WTC11 (cell line): Measurements from ENCODE around the gene SLC46A3. TPM values are rescaled to one million over a fixed set of nuclear protein-coding genes. Genes with fewer than 3 reads are reported as not detected.

ENCODE experiments used
- ATAC-seq: fragments of 200-7000 bp; cut with Tn5 transposase; 2 replicates; pipeline ENCODE4 v1.10.0; 2021; ENCODE audit warnings: mild to moderate bottlenecking, moderate library complexity
- CTCF ChIA-PET: fragments of 300-600 bp; sonication (Branson Sonifier 250); formaldehyde crosslinking; loops from one replicate; lab custom pipeline; 2021; ENCODE audit warnings: antibody characterized with exemption; lab: Charles Lee
- POLR2A ChIA-PET: fragments of 350-600 bp; sonication (Branson Sonifier 250); formaldehyde crosslinking; loops from one replicate; lab custom pipeline; 2021; ENCODE audit warnings: antibody characterized with exemption; lab: Charles Lee
- DNase-seq: peaks from one replicate; pipeline ENCODE4 v3.0.0; 2021; ENCODE audit warnings: low spot score
- H3K27ac Mint-ChIP-seq: 2 replicates; pipeline ENCODE4 v1.8.0; 2021; ENCODE audit warnings: mixed read lengths
- H3K27me3 Mint-ChIP-seq: 2 replicates; pipeline ENCODE4 v1.8.0; 2021; ENCODE audit warnings: low read depth, mild to moderate bottlenecking, moderate library complexity, mixed read lengths
- H3K36me3 Mint-ChIP-seq: 2 replicates; pipeline ENCODE4 v1.8.0; 2021; ENCODE audit warnings: mixed read lengths
- H3K4me1 Mint-ChIP-seq: 2 replicates; pipeline ENCODE4 v1.8.0; 2022; ENCODE audit warnings: mixed read lengths
- H3K4me3 Mint-ChIP-seq: 2 replicates; pipeline ENCODE4 v1.8.0; 2021; ENCODE audit warnings: mild to moderate bottlenecking, moderate library complexity, mixed read lengths
- H3K9me3 Mint-ChIP-seq: 2 replicates; pipeline ENCODE4 v1.8.0; 2021; ENCODE audit warnings: mixed read lengths
- AFF4 ChIP-seq: sonication (generic); formaldehyde crosslinking; IDR thresholded peaks from 2 replicates; pipeline ENCODE4 v1.8.1; 2023; ENCODE audit warnings: mild to moderate bottlenecking, missing genetic modification reagents, borderline replicate concordance
- ATF1 ChIP-seq: sonication (generic); formaldehyde crosslinking; IDR thresholded peaks from 2 replicates; pipeline ENCODE4 v1.8.1; 2023; ENCODE audit warnings: mild to moderate bottlenecking, moderate library complexity, missing genetic modification reagents
- EMX1 ChIP-seq: fragments of 250-450 bp; sonication (Bioruptor Pico); IDR thresholded peaks from 2 replicates; pipeline ENCODE4 v1.8.0; 2021; ENCODE audit warnings: mild to moderate bottlenecking
- ERG ChIP-seq: fragments of 250-450 bp; sonication (Bioruptor Pico); IDR thresholded peaks from 2 replicates; pipeline ENCODE4 v1.8.0; 2021; ENCODE audit warnings: mild to moderate bottlenecking
- FOXP4 ChIP-seq: sonication (generic); formaldehyde crosslinking; IDR thresholded peaks from 2 replicates; pipeline ENCODE4 v1.8.0; 2022; ENCODE audit warnings: mild to moderate bottlenecking, missing genetic modification reagents
- GTF2I ChIP-seq: fragments of 250-450 bp; sonication (Bioruptor Pico); conservative IDR thresholded peaks from 2 replicates; pipeline ENCODE4 v1.4.0; 2021; ENCODE audit warnings: mild to moderate bottlenecking
- HMGXB4 ChIP-seq: sonication (generic); formaldehyde crosslinking; IDR thresholded peaks from 2 replicates; pipeline ENCODE4 v1.8.1; 2023; ENCODE audit warnings: mild to moderate bottlenecking, moderate library complexity, missing genetic modification reagents
- MXD4 ChIP-seq: fragments of 250-450 bp; sonication (Bioruptor Pico); IDR thresholded peaks from 2 replicates; pipeline ENCODE4 v1.8.0; 2021; ENCODE audit warnings: mild to moderate bottlenecking, moderate library complexity, borderline replicate concordance
- NR3C1 ChIP-seq: sonication (generic); formaldehyde crosslinking; conservative IDR thresholded peaks from 2 replicates; pipeline ENCODE4 v1.8.1; 2023; ENCODE audit warnings: low read depth, mild to moderate bottlenecking, missing genetic modification reagents
- PREB ChIP-seq: sonication (generic); formaldehyde crosslinking; IDR thresholded peaks from 2 replicates; pipeline ENCODE4 v1.8.1; 2022; ENCODE audit warnings: mild to moderate bottlenecking, missing genetic modification reagents, moderate library complexity, borderline replicate concordance
- ZMAT4 ChIP-seq: fragments of 250-450 bp; sonication (Bioruptor Pico); IDR thresholded peaks from 2 replicates; pipeline ENCODE4 v1.9.0; 2021; ENCODE audit warnings: mild to moderate bottlenecking
- ZNF219 ChIP-seq: sonication (generic); formaldehyde crosslinking; IDR thresholded peaks from 2 replicates; pipeline ENCODE4 v1.8.0; 2023; ENCODE audit warnings: missing genetic modification reagents, mild to moderate bottlenecking, borderline replicate concordance
- ZNF396 ChIP-seq: fragments of 250-450 bp; sonication (Bioruptor Pico); IDR thresholded peaks from 2 replicates; pipeline ENCODE4 v1.8.0; 2021; ENCODE audit warnings: mild to moderate bottlenecking, moderate library complexity, borderline replicate concordance
- ZNF423 ChIP-seq: fragments of 250-450 bp; sonication (Bioruptor Pico); IDR thresholded peaks from 2 replicates; pipeline ENCODE4 v2.1.2; 2022; ENCODE audit warnings: mild to moderate bottlenecking, moderate library complexity
- ZNF532 ChIP-seq: fragments of 250-450 bp; sonication (Bioruptor Pico); IDR thresholded peaks from 2 replicates; pipeline ENCODE4 v1.9.0; 2021; ENCODE audit warnings: mild to moderate bottlenecking, borderline replicate concordance
- ZSCAN18 ChIP-seq: fragments of 250-450 bp; sonication (Bioruptor Pico); IDR thresholded peaks from 2 replicates; pipeline ENCODE4 v2.1.2; 2022; ENCODE audit warnings: mild to moderate bottlenecking, moderate library complexity
- total RNA-seq: library from RNA; stranded (reverse); gene quantifications from 3 replicates; pipeline ENCODE4 v1.2.3, GENCODE V29; 2021

The SLC46A3 gene
- total RNA-seq, 1 experiment from 2014 or later = 0.79 TPM

GRCh38 chr13:28746287-28746612 lies 27.5 kb upstream of the SLC46A3 start:
- DNase-seq (no peak), ATAC-seq (no peak)
- POLR2A ChIA-PET = no interaction called here
- Mint-ChIP-seq H3K4me1 (peaks cover 43% of the 10 kb centered on the region), H3K9me3 (peaks cover 9% of the 10 kb centered on the region), H3K27me3 (no peaks in the 10 kb centered on the region), H3K36me3 (peaks cover 4% of the 10 kb centered on the region; the same call in 1 of the 2 replicates), H3K27ac (no peak overlapping the region), H3K4me3 (no peak overlapping the region)
- 0 out of 2 replicates have a peak, but pooled peaks have one; percentile 69 for TF ChIP-seq ERG (CRISPR knock-in tag)
- TF ChIP-seq ZNF423 (CRISPR knock-in tag) = peak; percentile 46; the same call in 1 of the 2 replicates
- no peak for TF ChIP-seq FOXP4 (CRISPR knock-in tag)
- peak; percentile 90 for TF ChIP-seq ZSCAN18 (CRISPR knock-in tag)
- TF ChIP-seq GTF2I = no peak
- TF ChIP-seq EMX1 (CRISPR knock-in tag) = 0 out of 2 replicates have a peak, but pooled peaks have one; percentile 76
- TF ChIP-seq MXD4 = 0 out of 2 replicates have a peak, but pooled peaks have one; percentile 30
- peak; percentile 84; the same call in 1 of the 2 replicates for TF ChIP-seq ZNF396 (CRISPR knock-in tag)
- peak; percentile 80; the same call in 1 of the 2 replicates for TF ChIP-seq ZNF532
- CTCF ChIA-PET = no interaction called here

GRCh38 chr13:28744656-28745055 lies 25.9 kb upstream of the SLC46A3 start:
- H3K4me3 Mint-ChIP-seq = no peak overlapping the region
- H3K27ac Mint-ChIP-seq = peak overlapping the region; percentile 92
- peaks cover 14% of the 10 kb centered on the region for H3K9me3 Mint-ChIP-seq
- TF ChIP-seq ATF1 (no peak), PREB (CRISPR knock-in tag) (no peak), ZMAT4 (CRISPR knock-in tag) (no peak), ZNF219 (CRISPR knock-in tag) (no peak), AFF4 (CRISPR knock-in tag) (no peak), HMGXB4 (CRISPR knock-in tag) (no peak), ZSCAN18 (CRISPR knock-in tag) (no peak), NR3C1 (CRISPR knock-in tag) (no peak)

More at GRCh38 chr13:28744656-28745055, 25.9 kb upstream of the SLC46A3 start:
- H3K36me3 Mint-ChIP-seq = peaks cover 4% of the 10 kb centered on the region; the same call in 1 of the 2 replicates
- no peak for ATAC-seq
- H3K4me1 Mint-ChIP-seq = peaks cover 39% of the 10 kb centered on the region
- ChIA-PET CTCF (interaction anchor here (1.4 kb wide), 3 partner anchors 10 to 73 kb away, joined by 3 to 7 read pairs (median 4); no protein-coding TSS in a partner anchor), POLR2A (no interaction called here)
- DNase-seq = no peak
- no peaks in the 10 kb centered on the region for H3K27me3 Mint-ChIP-seq
